Naive B cell (primary cell): Measurements from ENCODE around the gene HSP90B1. TPM values are rescaled to one million over a fixed set of nuclear protein-coding genes. Genes with fewer than 3 reads are reported as not detected.

Experiments used
- ATAC-seq, 2 donors: fragments of 150-1000 bp; cut with Tn5 transposase; 2 replicates each; pipeline ENCODE4 v1.10.0; 2021; ENCODE audit warnings: low read depth in 2 of 2, mild to moderate bottlenecking in 2 of 2, moderate library complexity in 2 of 2
- DNase-seq: peaks from one replicate; pipeline ENCODE4 v3.0.0; 2022
- H3K27ac Mint-ChIP-seq, 6 donors: one replicate each; pipeline ENCODE4 v1.8.0; 2020 to 2022; ENCODE audit warnings: mild to moderate bottlenecking in 6 of 6, mixed read lengths in 6 of 6, moderate library complexity in 5 of 6, inconsistent platforms in 2 of 6
- H3K27me3 Mint-ChIP-seq, 3 donors: one replicate each; pipeline ENCODE4 v1.8.0; 2021 to 2022; ENCODE audit warnings: mixed read lengths in 3 of 3, mild to moderate bottlenecking in 1 of 3
- H3K36me3 Mint-ChIP-seq, 2 donors: one replicate each; pipeline ENCODE4 v1.8.0; 2020 to 2022; ENCODE audit warnings: mixed read lengths in 2 of 2, inconsistent platforms in 1 of 2, mild to moderate bottlenecking in 1 of 2
- H3K4me1 Mint-ChIP-seq, 3 donors: one replicate each; pipeline ENCODE4 v1.8.0; 2020 to 2022; ENCODE audit warnings: mixed read lengths in 3 of 3, inconsistent platforms in 1 of 3, mild to moderate bottlenecking in 1 of 3, moderate library complexity in 1 of 3
- H3K4me3 Mint-ChIP-seq, 8 donors: one replicate each; pipeline ENCODE4 v1.8.0; 2020 to 2022; ENCODE audit warnings: mild to moderate bottlenecking in 8 of 8, mixed read lengths in 8 of 8, moderate library complexity in 8 of 8, inconsistent platforms in 2 of 8
- H3K9me3 Mint-ChIP-seq, 7 donors: one replicate each; pipeline ENCODE4 v1.8.0; 2020 to 2022; ENCODE audit warnings: mixed read lengths in 7 of 7, mild to moderate bottlenecking in 5 of 7, inconsistent platforms in 2 of 7, moderate library complexity in 1 of 7
- polyA plus RNA-seq, 6 donors: library from polyadenylated mRNA; unstranded; fragments of 300-500 nt; fragmentation: Illumina TruSeq; gene quantifications; one replicate each; pipeline ENCODE4 v1.2.3, GENCODE V29; 2021; ENCODE audit warnings: low read depth in 6 of 6

The HSP90B1 gene
- polyA plus RNA-seq, 6 donors from 2014 or later = 152 to 207 (median 177) TPM

- H3K27ac Mint-ChIP-seq = no peak overlapping the region
- no peak overlapping the region for H3K4me3 Mint-ChIP-seq
- DNase-seq = no peak
- ATAC-seq = no peak
- peaks cover 0 to 4% (median 0%) of the 10 kb centered on the region in 7 donors for H3K9me3 Mint-ChIP-seq
- no peaks in the 10 kb centered on the region for H3K36me3 Mint-ChIP-seq
- H3K4me1 Mint-ChIP-seq = peaks cover 4 to 12% (median 7%) of the 10 kb centered on the region in 3 donors
- H3K27me3 Mint-ChIP-seq = peaks cover 0 to 1% (median 0%) of the 10 kb centered on the region in 3 donors
These were observed 21.3 kb upstream of the HSP90B1 start for GRCh38 chr12:103908877-103909276.

GRCh38 chr12:103909811-103910210 is 20.4 kb upstream of the HSP90B1 start:
- Mint-ChIP-seq H3K27ac (no peak overlapping the region), H3K27me3 (no peaks in the 10 kb centered on the region), H3K36me3 (no peaks in the 10 kb centered on the region), H3K4me3 (no peak overlapping the region), H3K9me3 (peaks cover 0 to 4% (median 0%) of the 10 kb centered on the region in 7 donors), H3K4me1 (peaks cover 4 to 12% (median 7%) of the 10 kb centered on the region in 3 donors)
- ATAC-seq = no peak
- DNase-seq = no peak

GRCh38 chr12:103912069-103912468 is 18.1 kb upstream of the HSP90B1 start:
- Mint-ChIP-seq H3K27me3 (peaks cover 0 to 5% (median 0%) of the 10 kb centered on the region in 3 donors), H3K27ac (no peak overlapping the region), H3K4me1 (peaks cover 0 to 3% (median 1%) of the 10 kb centered on the region in 3 donors), H3K4me3 (no peak overlapping the region), H3K9me3 (no peaks in the 10 kb centered on the region), H3K36me3 (peaks cover 0 to 6% of the 10 kb centered on the region in 2 donors)
- ATAC-seq (no peak), DNase-seq (no peak)

- DNase-seq = no peak
- peaks cover 0 to 5% (median 0%) of the 10 kb centered on the region in 3 donors for H3K27me3 Mint-ChIP-seq
- peaks cover 0 to 3% (median 1%) of the 10 kb centered on the region in 3 donors for H3K4me1 Mint-ChIP-seq
- H3K9me3 Mint-ChIP-seq = peaks cover 3 to 8% (median 4%) of the 10 kb centered on the region in 7 donors
- H3K27ac Mint-ChIP-seq = no peak overlapping the region
- H3K4me3 Mint-ChIP-seq = no peak overlapping the region
- peaks cover 6 to 8% of the 10 kb centered on the region in 2 donors for H3K36me3 Mint-ChIP-seq
- no peak for ATAC-seq
These were observed 17.1 kb upstream of the HSP90B1 start for GRCh38 chr12:103913100-103913499.

- H3K9me3 Mint-ChIP-seq = peaks cover 3 to 8% (median 4%) of the 10 kb centered on the region in 7 donors
- H3K36me3 Mint-ChIP-seq = peaks cover 6 to 8% of the 10 kb centered on the region in 2 donors
- ATAC-seq = no peak
- no peaks in the 10 kb centered on the region for H3K4me1 Mint-ChIP-seq
- no peak overlapping the region for H3K4me3 Mint-ChIP-seq
- H3K27ac Mint-ChIP-seq = no peak overlapping the region
- no peak for DNase-seq
- H3K27me3 Mint-ChIP-seq = peaks cover 0 to 5% (median 0%) of the 10 kb centered on the region in 3 donors
These were observed 14.9 kb upstream of the HSP90B1 start for GRCh38 chr12:103915306-103915705.

GRCh38 chr12:103917873-103918272 is 12.3 kb upstream of the HSP90B1 start:
- Mint-ChIP-seq H3K4me1 (no peaks in the 10 kb centered on the region), H3K27ac (no peak overlapping the region), H3K9me3 (peaks cover 3 to 8% (median 4%) of the 10 kb centered on the region in 7 donors), H3K27me3 (peaks cover 0 to 5% (median 0%) of the 10 kb centered on the region in 3 donors), H3K4me3 (no peak overlapping the region), H3K36me3 (peaks cover 6 to 8% of the 10 kb centered on the region in 2 donors)
- DNase-seq = no peak
- no peak for ATAC-seq

- Mint-ChIP-seq H3K27me3 (no peaks in the 10 kb centered on the region), H3K4me1 (peaks cover 13 to 18% (median 15%) of the 10 kb centered on the region in 3 donors), H3K27ac (peak overlapping the region in 4 of 6 donors; percentile 33 to 83 (median 64)), H3K9me3 (peaks cover 0 to under 1% (median 0%) of the 10 kb centered on the region in 7 donors), H3K36me3 (no peaks in the 10 kb centered on the region), H3K4me3 (no peak overlapping the region)
- DNase-seq = no peak
- ATAC-seq = no peak
These were observed 5.2 kb upstream of the HSP90B1 start for GRCh38 chr12:103924761-103925641.

GRCh38 chr12:103928682-103929045 is 1.5 kb upstream of the HSP90B1 start:
- Mint-ChIP-seq H3K4me1 (peaks cover 41 to 47% (median 41%) of the 10 kb centered on the region in 3 donors), H3K9me3 (peaks cover 0 to 3% (median 0%) of the 10 kb centered on the region in 7 donors), H3K4me3 (peak overlapping the region; percentile 88 to 99 (median 94)), H3K36me3 (no peaks in the 10 kb centered on the region), H3K27ac (peak overlapping the region; percentile 99 to 100 (median 100)), H3K27me3 (no peaks in the 10 kb centered on the region)
- ATAC-seq (peak; percentile 25 to 26), DNase-seq (peak; percentile 84)

GRCh38 chr12:103929046-103929783 is 995 bp upstream of the HSP90B1 start:
- no peaks in the 10 kb centered on the region for H3K36me3 Mint-ChIP-seq
- peaks cover 41 to 49% (median 42%) of the 10 kb centered on the region in 3 donors for H3K4me1 Mint-ChIP-seq
- peak overlapping the region; percentile 88 to 99 (median 94) for H3K4me3 Mint-ChIP-seq
- peaks cover 0 to 3% (median 0%) of the 10 kb centered on the region in 7 donors for H3K9me3 Mint-ChIP-seq
- DNase-seq = peak; percentile 92
- H3K27ac Mint-ChIP-seq = peak overlapping the region; percentile 99 to 100 (median 100)
- peak; percentile 46 to 49 for ATAC-seq
- no peaks in the 10 kb centered on the region for H3K27me3 Mint-ChIP-seq

GRCh38 chr12:103929784-103930033 is 501 bp upstream of the HSP90B1 start:
- H3K9me3 Mint-ChIP-seq = peaks cover 0 to 3% (median 0%) of the 10 kb centered on the region in 7 donors
- peak overlapping the region; percentile 88 to 99 (median 94) for H3K4me3 Mint-ChIP-seq
- no peaks in the 10 kb centered on the region for H3K27me3 Mint-ChIP-seq
- H3K27ac Mint-ChIP-seq = peak overlapping the region; percentile 99 to 100 (median 100)
- ATAC-seq (no peak), DNase-seq (no peak)
- H3K36me3 Mint-ChIP-seq = no peaks in the 10 kb centered on the region
- peaks cover 45 to 54% (median 46%) of the 10 kb centered on the region in 3 donors for H3K4me1 Mint-ChIP-seq

- DNase-seq = peak; percentile 43
- H3K36me3 Mint-ChIP-seq = no peaks in the 10 kb centered on the region
- peaks cover 0 to 3% (median 0%) of the 10 kb centered on the region in 7 donors for H3K9me3 Mint-ChIP-seq
- no peaks in the 10 kb centered on the region for H3K27me3 Mint-ChIP-seq
- H3K4me1 Mint-ChIP-seq = peaks cover 52 to 67% (median 52%) of the 10 kb centered on the region in 3 donors
- ATAC-seq = no peak
- H3K27ac Mint-ChIP-seq = peak overlapping the region; percentile 99 to 100 (median 100)
- peak overlapping the region; percentile 88 to 99 (median 94) for H3K4me3 Mint-ChIP-seq
These were observed 851 bp downstream of the HSP90B1 start for GRCh38 chr12:103930787-103931735.

- Mint-ChIP-seq H3K4me3 (no peak overlapping the region), H3K9me3 (peaks cover 0 to 3% (median 0%) of the 10 kb centered on the region in 7 donors), H3K27ac (peak overlapping the region in 2 of 6 donors; percentile 18 to 38), H3K4me1 (peaks cover 43 to 59% (median 49%) of the 10 kb centered on the region in 3 donors), H3K27me3 (no peaks in the 10 kb centered on the region), H3K36me3 (peaks cover 0 to 5% of the 10 kb centered on the region in 2 donors)
- no peak for DNase-seq
- ATAC-seq = no peak
These were observed 3.0 kb downstream of the HSP90B1 start for GRCh38 chr12:103933237-103933636.
